UCSD-AML1 (cell line): ENCODE data around the gene UQCC2.
A peak's percentile ranks its signal among the peaks of the same experiment; 100 is the strongest.

ENCODE experiments used
- DNase-seq: peaks from one replicate; lab custom pipeline; 2025; ENCODE audit not compliant: unreplicated experiment; lab: John Stamatoyannopoulos, UW

Gene UQCC2

GRCh38 chr6:33725891-33726673 lies 14.6 kb upstream of the UQCC2 start:
- DNase-seq = no peak

- no peak for DNase-seq
Observed at GRCh38 chr6:33725222-33725621, 13.7 kb upstream of the UQCC2 start.

- no peak for DNase-seq
Observed at GRCh38 chr6:33724102-33725023, 12.9 kb upstream of the UQCC2 start.

GRCh38 chr6:33723371-33724085 lies 12.0 kb upstream of the UQCC2 start:
- DNase-seq = no peak

GRCh38 chr6:33722103-33722623 lies 10.7 kb upstream of the UQCC2 start:
- no peak for DNase-seq

- no peak for DNase-seq
Observed at GRCh38 chr6:33721508-33721907, 10.0 kb upstream of the UQCC2 start.

GRCh38 chr6:33720998-33721397 lies 9.5 kb upstream of the UQCC2 start:
- no peak for DNase-seq

- DNase-seq = no peak
Observed at GRCh38 chr6:33719326-33719987, 8.0 kb upstream of the UQCC2 start.

GRCh38 chr6:33718713-33719112 lies 7.2 kb upstream of the UQCC2 start:
- no peak for DNase-seq

- no peak for DNase-seq
Observed at GRCh38 chr6:33717934-33718455, 6.5 kb upstream of the UQCC2 start.

- DNase-seq = no peak
Observed at GRCh38 chr6:33716890-33717632, 5.6 kb upstream of the UQCC2 start.

- DNase-seq = no peak
Observed at GRCh38 chr6:33716379-33716778, 4.9 kb upstream of the UQCC2 start.

GRCh38 chr6:33714385-33715040 lies 3.0 kb upstream of the UQCC2 start:
- DNase-seq = peak; percentile 53

GRCh38 chr6:33713786-33714185 lies 2.3 kb upstream of the UQCC2 start:
- no peak for DNase-seq

GRCh38 chr6:33712914-33713313 lies 1.4 kb upstream of the UQCC2 start:
- no peak for DNase-seq

- DNase-seq = no peak
Observed at GRCh38 chr6:33710296-33711121, 991 bp downstream of the UQCC2 start.

GRCh38 chr6:33709605-33710295 lies 1.8 kb downstream of the UQCC2 start:
- no peak for DNase-seq
